ENCODE measurements around the gene CMIP.

CMIP gene

GRCh38 chr16:81629034-81629802 lies 184.6 kb downstream of the CMIP start:
- no peak for DNase-seq

- no peak for DNase-seq
Observed at GRCh38 chr16:81629896-81630634, 185.5 kb downstream of the CMIP start.

- DNase-seq = no peak
Observed at GRCh38 chr16:81630635-81631031, 186.0 kb downstream of the CMIP start.

GRCh38 chr16:81632392-81633146 lies 188.0 kb downstream of the CMIP start:
- DNase-seq = peak; percentile 66

- peak; percentile 70 for DNase-seq
Observed at GRCh38 chr16:81633147-81633619, 188.6 kb downstream of the CMIP start.

GRCh38 chr16:81633680-81634379 lies 189.2 kb downstream of the CMIP start:
- no peak for DNase-seq

GRCh38 chr16:81634380-81635062 lies 189.9 kb downstream of the CMIP start:
- DNase-seq = no peak

GRCh38 chr16:81635063-81635937 lies 190.7 kb downstream of the CMIP start:
- no peak for DNase-seq

- no peak for DNase-seq
Observed at GRCh38 chr16:81636298-81636993, 191.8 kb downstream of the CMIP start.

- no peak for DNase-seq
Observed at GRCh38 chr16:81637336-81638235, 193.0 kb downstream of the CMIP start.

GRCh38 chr16:81638286-81638945 lies 193.8 kb downstream of the CMIP start:
- no peak for DNase-seq

GRCh38 chr16:81639348-81639747 lies 194.7 kb downstream of the CMIP start:
- no peak for DNase-seq

GRCh38 chr16:81639931-81640680 lies 195.5 kb downstream of the CMIP start:
- no peak for DNase-seq

GRCh38 chr16:81640681-81641070 lies 196.1 kb downstream of the CMIP start:
- DNase-seq = no peak

GRCh38 chr16:81641395-81642106 lies 196.9 kb downstream of the CMIP start:
- peak; percentile 40 for DNase-seq

GRCh38 chr16:81642107-81642436 lies 197.5 kb downstream of the CMIP start:
- DNase-seq = no peak

GRCh38 chr16:81642943-81643342 lies 198.3 kb downstream of the CMIP start:
- no peak for DNase-seq
